ENCODE measurements around the gene TNRC6C. TPM values are rescaled to one million over a fixed set of nuclear protein-coding genes. Genes with fewer than 3 reads are reported as not detected.

TNRC6C gene
- total RNA-seq, 1 experiment from 2014 or later: not detected

DNA sequence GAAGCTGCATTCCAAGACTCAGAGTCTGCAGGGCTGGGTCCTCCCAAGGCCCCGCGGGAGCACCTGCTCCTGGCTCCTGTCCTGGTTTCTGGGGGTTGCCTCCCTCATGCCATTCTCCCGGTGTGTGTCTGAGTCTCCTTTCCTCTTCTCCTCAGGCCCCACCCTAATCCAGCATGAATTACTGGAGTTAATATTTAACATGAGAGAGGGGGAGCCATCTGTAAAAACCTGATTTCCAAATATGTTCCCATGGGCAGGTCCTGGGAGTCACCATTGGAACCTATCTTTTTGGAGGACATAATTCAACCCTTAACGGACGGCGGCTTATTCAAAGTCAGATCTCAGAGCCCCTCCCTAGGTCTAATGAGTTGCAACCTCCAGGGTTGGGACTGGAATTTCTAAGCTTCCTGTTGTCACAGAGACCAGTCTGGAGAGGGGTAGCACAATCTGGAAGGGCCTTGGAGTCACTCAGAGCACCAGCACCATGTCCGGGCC is 193.1 kb downstream of the TNRC6C start:
- Histone ChIP-seq H3K9me3 (ENCODE audit: low read length) (no peaks in the 10 kb centered on the region), H3K4me3 (ENCODE audit: low read length) (no peak overlapping the region), H3K27ac (ENCODE audit: low read length) (no peak overlapping the region), H3K4me1 (ENCODE audit: low read length) (peaks cover 48% of the 10 kb centered on the region), H3K9ac (ENCODE audit: low read length) (no peak overlapping the region), H3K79me2 (ENCODE audit: low read length) (no peaks in the 10 kb centered on the region), H3K4me2 (ENCODE audit: low read depth, low read length, poor library complexity, severe bottlenecking) (no peak overlapping the region), H2AFZ (ENCODE audit: low read length) (no peak overlapping the region), H3K36me3 (ENCODE audit: insufficient read depth, low read length) (no peaks in the 10 kb centered on the region), H3K27me3 (ENCODE audit: low read length) (no peaks in the 10 kb centered on the region; the same call in 1 of the 2 replicates), H3K9me2 (replicated peaks; ENCODE audit: insufficient read depth, low read length) (no peaks in the 10 kb centered on the region), H4K20me1 (ENCODE audit: insufficient read depth, low read depth, low read length) (no peaks in the 10 kb centered on the region)
- DNase-seq: no peak

DNA sequence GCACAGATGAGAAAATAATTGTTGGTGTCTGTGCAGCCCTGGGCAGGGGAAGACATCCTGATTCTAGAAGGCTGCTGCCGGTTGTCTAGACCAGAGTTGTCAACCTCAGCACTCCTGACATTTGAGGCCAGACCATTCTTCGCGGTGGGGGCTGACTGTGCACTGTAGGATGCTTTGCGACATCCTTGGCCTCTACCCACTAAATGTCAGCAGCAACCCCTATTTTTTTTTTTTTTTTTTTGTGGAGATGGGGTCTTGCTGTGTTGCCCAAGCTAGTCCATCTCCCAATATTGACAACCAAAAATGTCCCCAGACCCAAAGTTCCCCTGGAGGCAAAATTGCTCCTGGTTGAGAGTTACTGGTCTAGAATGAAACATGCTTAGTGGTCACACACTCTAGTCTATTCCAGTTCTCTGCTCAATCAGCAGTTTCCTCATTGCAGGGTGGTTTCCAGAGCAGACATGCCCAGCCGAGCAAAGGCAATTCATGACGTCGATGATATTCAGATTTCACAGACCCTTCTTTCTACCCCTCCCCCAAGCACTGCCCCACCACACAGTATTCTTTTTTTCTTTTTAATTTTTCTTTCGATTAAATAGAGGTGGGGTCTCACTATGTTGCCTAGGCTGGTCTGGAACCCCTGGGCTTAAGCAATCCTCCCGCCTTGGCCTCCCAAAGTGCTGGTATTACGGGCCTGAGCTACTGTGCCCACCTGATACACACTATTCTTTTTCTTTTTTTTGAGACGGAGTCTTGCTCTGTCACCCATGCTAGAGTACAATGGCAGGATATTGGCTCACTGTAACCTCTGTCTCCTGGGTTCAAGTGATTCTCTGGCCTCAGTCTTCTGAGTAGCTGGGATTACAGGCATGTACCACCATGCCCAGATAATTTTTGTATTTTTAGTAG is 196.7 kb downstream of the TNRC6C start:
- no peaks in the 10 kb centered on the region for H4K20me1 ChIP-seq (ENCODE audit: insufficient read depth, low read depth, low read length)
- H3K4me2 ChIP-seq (ENCODE audit: low read depth, low read length, poor library complexity, severe bottlenecking): no peak overlapping the region
- H3K4me3 ChIP-seq (ENCODE audit: low read length): no peak overlapping the region
- no peaks in the 10 kb centered on the region for H3K36me3 ChIP-seq (ENCODE audit: insufficient read depth, low read length)
- H3K9ac ChIP-seq (ENCODE audit: low read length): no peak overlapping the region
- no peak for DNase-seq
- no peaks in the 10 kb centered on the region for H3K79me2 ChIP-seq (ENCODE audit: low read length)
- no peaks in the 10 kb centered on the region for H3K9me2 ChIP-seq (replicated peaks; ENCODE audit: insufficient read depth, low read length)
- peaks cover 38% of the 10 kb centered on the region for H3K4me1 ChIP-seq (ENCODE audit: low read length)
- H3K27me3 ChIP-seq (ENCODE audit: low read length): no peaks in the 10 kb centered on the region
- H3K27ac ChIP-seq (ENCODE audit: low read length): no peak overlapping the region
- H2AFZ ChIP-seq (ENCODE audit: low read length): no peak overlapping the region
- no peaks in the 10 kb centered on the region for H3K9me3 ChIP-seq (ENCODE audit: low read length)

Small RNAs within 50 kb of the gene (small RNA-seq; reads per million reads assigned to genes)
- gene RNU1-80P (0.59 reads per million, percentile 14 among the genes with 10 or more reads in this experiment), gene RNU6-625P (not detected)

Other genes with a start within 250 kb of the TNRC6C start
- 70.7 and 179 TPM in 2 replicates for gene TMC6, start 170.1 kb downstream of the TNRC6C start, total RNA-seq (2014; rRNA removed; shearing (Covaris generic); ENCODE audit: low replicate concordance)
- 57.9 and 113 TPM in 2 replicates for gene TMC8, start 172.1 kb downstream of the TNRC6C start, total RNA-seq (2014; rRNA removed; shearing (Covaris generic); ENCODE audit: low replicate concordance)
- not detected in 2 replicates for gene C17orf99, start 187.7 kb downstream of the TNRC6C start, total RNA-seq (2014; rRNA removed; shearing (Covaris generic); ENCODE audit: low replicate concordance)
- gene SYNGR2, start 209.9 kb downstream of the TNRC6C start, total RNA-seq (2014; rRNA removed; shearing (Covaris generic); ENCODE audit: low replicate concordance): 31.9 and 33.6 TPM in 2 replicates
- gene TK1, start 228.3 kb downstream of the TNRC6C start, total RNA-seq (2014; rRNA removed; shearing (Covaris generic); ENCODE audit: low replicate concordance): 22.7 and 48.0 TPM in 2 replicates
- gene AFMID, start 228.7 kb downstream of the TNRC6C start, total RNA-seq (2014; rRNA removed; shearing (Covaris generic); ENCODE audit: low replicate concordance): 94.3 and 104 TPM in 2 replicates